Chondrocyte (in vitro differentiated cells): Measurements from ENCODE around the gene SRCAP. TPM values are rescaled to one million over a fixed set of nuclear protein-coding genes. Genes with fewer than 3 reads are reported as not detected.

ENCODE experiments used
- DNase-seq: peaks from one replicate; pipeline ENCODE4 v3.0.0; 2021; ENCODE audit warnings: mixed read lengths, low spot score
- H3K27ac Mint-ChIP-seq: one replicate; pipeline ENCODE4 v1.8.0; 2021; ENCODE audit warnings: mild to moderate bottlenecking, moderate library complexity, mixed read lengths; ENCODE audit not compliant: unreplicated experiment
- H3K27me3 Mint-ChIP-seq: 2 replicates; pipeline ENCODE4 v1.8.0; 2021; ENCODE audit warnings: low read depth, mixed read lengths
- H3K36me3 Mint-ChIP-seq: 2 replicates; pipeline ENCODE4 v1.8.0; 2021; ENCODE audit warnings: low read depth, mixed read lengths
- H3K4me1 Mint-ChIP-seq: 2 replicates; pipeline ENCODE4 v1.8.0; 2021; ENCODE audit warnings: low read depth, mild to moderate bottlenecking, mixed read lengths
- H3K4me3 Mint-ChIP-seq: one replicate; pipeline ENCODE4 v1.8.0; 2021; ENCODE audit warnings: mild to moderate bottlenecking, moderate library complexity, mixed read lengths; ENCODE audit not compliant: unreplicated experiment
- H3K9me3 Mint-ChIP-seq: 2 replicates; pipeline ENCODE4 v1.8.0; 2021; ENCODE audit warnings: low read depth, mixed read lengths
- CTCF ChIP-seq: fragments of 200-600 bp; sonication (generic); IDR thresholded peaks from 2 replicates; pipeline ENCODE4 v1.5.0; 2021; ENCODE audit warnings: antibody characterized with exemption, mild to moderate bottlenecking, moderate library complexity
- total RNA-seq: library from RNA; stranded (reverse); gene quantifications from 3 replicates; pipeline ENCODE4 v1.2.1, GENCODE V29; 2021

Gene SRCAP
- total RNA-seq, 1 donor from 2014 or later: 49.2 TPM

- peak overlapping the region; percentile 76 for H3K4me3 Mint-ChIP-seq
- TF ChIP-seq CTCF: no peak
- no peak for DNase-seq
- peaks cover 15% of the 10 kb centered on the region for H3K36me3 Mint-ChIP-seq
- peaks cover 41% of the 10 kb centered on the region for H3K4me1 Mint-ChIP-seq
- H3K27ac Mint-ChIP-seq: peak overlapping the region; percentile 96
- no peaks in the 10 kb centered on the region for H3K9me3 Mint-ChIP-seq
- no peaks in the 10 kb centered on the region for H3K27me3 Mint-ChIP-seq
These were observed 41.8 kb upstream of the SRCAP start for GRCh38 chr16:30656974-30657865.

- peak within 1 kb of the TSS; percentile 100 for H3K27ac Mint-ChIP-seq
- peak within 1 kb of the TSS; percentile 98 for H3K4me3 Mint-ChIP-seq
- peak; percentile 90 for TF ChIP-seq CTCF
- DNase-seq: peak; percentile 100
- H3K27me3 Mint-ChIP-seq: no peaks in the 10 kb centered on the region
- no peaks in the 10 kb centered on the region for H3K9me3 Mint-ChIP-seq
- peaks cover 14% of the 10 kb centered on the region for H3K36me3 Mint-ChIP-seq
- peaks cover 34% of the 10 kb centered on the region for H3K4me1 Mint-ChIP-seq
These were observed 40.9 kb upstream of the SRCAP start, which contains the start of gene FBRS for GRCh38 chr16:30657866-30658730. TSS of gene FBRS (plus strand) at chr16:30658431. CDS start at chr16:30659519, 1,088 bp downstream.

GRCh38 chr16:30658731-30659506, 40.1 kb upstream of the SRCAP start:
- Mint-ChIP-seq H3K27ac (peak overlapping the region; percentile 100), H3K36me3 (peaks cover 20% of the 10 kb centered on the region), H3K9me3 (no peaks in the 10 kb centered on the region), H3K4me3 (peak overlapping the region; percentile 98), H3K4me1 (peaks cover 41% of the 10 kb centered on the region), H3K27me3 (no peaks in the 10 kb centered on the region)
- DNase-seq: no peak
- peak; percentile 68 for TF ChIP-seq CTCF

- peaks cover 41% of the 10 kb centered on the region for H3K4me1 Mint-ChIP-seq
- H3K9me3 Mint-ChIP-seq: no peaks in the 10 kb centered on the region
- H3K4me3 Mint-ChIP-seq: peak overlapping the region; percentile 76
- peak overlapping the region; percentile 66 for H3K27ac Mint-ChIP-seq
- DNase-seq: no peak
- peaks cover 19% of the 10 kb centered on the region for H3K36me3 Mint-ChIP-seq
- no peaks in the 10 kb centered on the region for H3K27me3 Mint-ChIP-seq
- no peak for TF ChIP-seq CTCF
These were observed 39.2 kb upstream of the SRCAP start for GRCh38 chr16:30659507-30660423.
